WTC11 (cell line): ENCODE data around the gene AKAP7. TPM values are rescaled to one million over a fixed set of nuclear protein-coding genes. Genes with fewer than 3 reads are reported as not detected.
A peak's percentile ranks its signal among the peaks of the same experiment; 100 is the strongest.

Source experiments
- ATAC-seq: fragments of 200-7000 bp; cut with Tn5 transposase; 2 replicates; pipeline ENCODE4 v1.10.0; 2021; ENCODE audit warnings: mild to moderate bottlenecking, moderate library complexity
- CTCF ChIA-PET: fragments of 300-600 bp; sonication (Branson Sonifier 250); formaldehyde crosslinking; loops from one replicate; lab custom pipeline; 2021; ENCODE audit warnings: antibody characterized with exemption; lab: Charles Lee
- POLR2A ChIA-PET: fragments of 350-600 bp; sonication (Branson Sonifier 250); formaldehyde crosslinking; loops from one replicate; lab custom pipeline; 2021; ENCODE audit warnings: antibody characterized with exemption; lab: Charles Lee
- DNase-seq: peaks from one replicate; pipeline ENCODE4 v3.0.0; 2021; ENCODE audit warnings: low spot score
- H3K27ac Mint-ChIP-seq: 2 replicates; pipeline ENCODE4 v1.8.0; 2021; ENCODE audit warnings: mixed read lengths
- H3K27me3 Mint-ChIP-seq: 2 replicates; pipeline ENCODE4 v1.8.0; 2021; ENCODE audit warnings: low read depth, mild to moderate bottlenecking, moderate library complexity, mixed read lengths
- H3K36me3 Mint-ChIP-seq: 2 replicates; pipeline ENCODE4 v1.8.0; 2021; ENCODE audit warnings: mixed read lengths
- H3K4me1 Mint-ChIP-seq: 2 replicates; pipeline ENCODE4 v1.8.0; 2022; ENCODE audit warnings: mixed read lengths
- H3K4me3 Mint-ChIP-seq: 2 replicates; pipeline ENCODE4 v1.8.0; 2021; ENCODE audit warnings: mild to moderate bottlenecking, moderate library complexity, mixed read lengths
- H3K9me3 Mint-ChIP-seq: 2 replicates; pipeline ENCODE4 v1.8.0; 2021; ENCODE audit warnings: mixed read lengths
- FOXK1 ChIP-seq: sonication (generic); formaldehyde crosslinking; IDR thresholded peaks from 2 replicates; pipeline ENCODE4 v1.8.0; 2022; ENCODE audit warnings: mild to moderate bottlenecking, moderate library complexity, missing genetic modification reagents
- FOXP1 ChIP-seq: sonication (generic); formaldehyde crosslinking; IDR thresholded peaks from 2 replicates; pipeline ENCODE4 v1.8.0; 2022; ENCODE audit warnings: missing genetic modification reagents, mild to moderate bottlenecking, moderate library complexity, borderline replicate concordance
- IRF2 ChIP-seq: sonication (generic); formaldehyde crosslinking; IDR thresholded peaks from 2 replicates; pipeline ENCODE4 v1.8.0; 2022; ENCODE audit warnings: low read depth, missing genetic modification reagents, borderline replicate concordance
- MXD4 ChIP-seq: fragments of 250-450 bp; sonication (Bioruptor Pico); IDR thresholded peaks from 2 replicates; pipeline ENCODE4 v1.8.0; 2021; ENCODE audit warnings: mild to moderate bottlenecking, moderate library complexity, borderline replicate concordance
- NR1H2 ChIP-seq: sonication (generic); formaldehyde crosslinking; IDR thresholded peaks from 2 replicates; pipeline ENCODE4 v1.9.0; 2021; ENCODE audit warnings: mild to moderate bottlenecking, moderate library complexity, missing genetic modification reagents
- OVOL2 ChIP-seq: fragments of 250-450 bp; sonication (Bioruptor Pico); IDR thresholded peaks from 2 replicates; pipeline ENCODE4 v1.9.0; 2021; ENCODE audit warnings: mild to moderate bottlenecking, borderline replicate concordance
- SP1 ChIP-seq: sonication (generic); formaldehyde crosslinking; conservative IDR thresholded peaks from 2 replicates; pipeline ENCODE4 v1.8.1; 2022; ENCODE audit warnings: missing genetic modification reagents
- TCF7 ChIP-seq: sonication (generic); formaldehyde crosslinking; IDR thresholded peaks from 2 replicates; pipeline ENCODE4 v1.8.0; 2022; ENCODE audit warnings: mild to moderate bottlenecking, low read depth, missing genetic modification reagents, moderate library complexity
- ZNF219 ChIP-seq: sonication (generic); formaldehyde crosslinking; IDR thresholded peaks from 2 replicates; pipeline ENCODE4 v1.8.0; 2023; ENCODE audit warnings: missing genetic modification reagents, mild to moderate bottlenecking, borderline replicate concordance
- ZNF232 ChIP-seq: sonication (generic); formaldehyde crosslinking; IDR thresholded peaks from 2 replicates; pipeline ENCODE4 v1.8.0; 2022; ENCODE audit warnings: mild to moderate bottlenecking, missing genetic modification reagents
- ZNF317 ChIP-seq: sonication (generic); formaldehyde crosslinking; IDR thresholded peaks from 2 replicates; pipeline ENCODE4 v1.8.1; 2023; ENCODE audit warnings: low read depth, mild to moderate bottlenecking, moderate library complexity, missing genetic modification reagents, borderline replicate concordance
- total RNA-seq: library from RNA; stranded (reverse); gene quantifications from 3 replicates; pipeline ENCODE4 v1.2.3, GENCODE V29; 2021
- TF ChIP-seq, protein P1 (sequence below): sonication (generic); formaldehyde crosslinking; IDR thresholded peaks from 2 replicates; pipeline ENCODE4 v1.8.1; 2023; ENCODE audit warnings: mild to moderate bottlenecking, missing genetic modification reagents
- TF ChIP-seq, protein P2 (sequence below): fragments of 250-450 bp; sonication (Bioruptor Pico); IDR thresholded peaks from 2 replicates; pipeline ENCODE4 v2.1.2; 2022; ENCODE audit warnings: mild to moderate bottlenecking, moderate library complexity
- TF ChIP-seq, protein P3 (sequence below): sonication (generic); formaldehyde crosslinking; IDR thresholded peaks from 2 replicates; pipeline ENCODE4 v1.8.1; 2022; ENCODE audit warnings: mild to moderate bottlenecking, moderate library complexity, missing genetic modification reagents
- TF ChIP-seq, protein P4 (sequence below): sonication (generic); formaldehyde crosslinking; IDR thresholded peaks from 2 replicates; pipeline ENCODE4 v1.8.1; 2023; ENCODE audit warnings: mild to moderate bottlenecking, missing genetic modification reagents, borderline replicate concordance
- TF ChIP-seq, protein P5 (sequence below): sonication (generic); formaldehyde crosslinking; IDR thresholded peaks from 2 replicates; pipeline ENCODE4 v1.8.1; 2022; ENCODE audit warnings: mild to moderate bottlenecking, missing genetic modification reagents, moderate library complexity, borderline replicate concordance
- TF ChIP-seq, protein P6 (sequence below): sonication (generic); formaldehyde crosslinking; IDR thresholded peaks from 2 replicates; pipeline ENCODE4 v1.8.0; 2023; ENCODE audit warnings: mild to moderate bottlenecking, missing genetic modification reagents
- TF ChIP-seq, protein P7 (sequence below): sonication (generic); formaldehyde crosslinking; IDR thresholded peaks from 2 replicates; pipeline ENCODE4 v1.8.1; 2022; ENCODE audit warnings: missing genetic modification reagents, borderline replicate concordance
- TF ChIP-seq, protein P8 (sequence below): fragments of 250-450 bp; sonication (Bioruptor Pico); IDR thresholded peaks from 2 replicates; pipeline ENCODE4 v1.9.0; 2021; ENCODE audit warnings: moderate library complexity, mild to moderate bottlenecking, inconsistent platforms, borderline replicate concordance
- TF ChIP-seq, protein P9 (sequence below): fragments of 250-450 bp; sonication (Bioruptor Pico); IDR thresholded peaks from 2 replicates; pipeline ENCODE4 v1.8.0; 2021; ENCODE audit warnings: mild to moderate bottlenecking

AKAP7 gene
- total RNA-seq, 1 experiment from 2014 or later, result 10.9 TPM

DNA sequence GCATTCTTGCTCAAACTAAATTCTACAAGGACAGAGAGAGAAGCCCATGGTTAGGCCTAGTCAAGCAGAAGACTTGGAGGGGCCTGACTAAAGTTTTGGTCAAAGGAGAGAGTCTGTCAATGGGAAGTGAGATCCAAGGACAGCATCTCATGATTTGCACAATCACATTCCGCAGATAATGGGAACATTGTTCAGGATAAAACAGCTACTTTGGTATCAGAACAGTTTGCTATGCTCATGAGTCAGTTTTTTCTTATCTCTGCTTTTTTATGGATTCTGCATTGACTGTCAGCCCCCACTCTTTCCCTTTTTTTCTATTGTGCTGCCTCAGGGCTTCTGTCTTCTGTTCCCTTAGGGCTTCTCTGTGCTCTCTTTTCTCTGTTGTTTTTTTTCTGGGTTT is 28.6 kb downstream of the AKAP7 start:
- POLR2A ChIA-PET, result no interaction called here
- Mint-ChIP-seq H3K4me3 (no peak overlapping the region), H3K36me3 (no peaks in the 10 kb centered on the region), H3K27ac (peak overlapping the region; percentile 71; the same call in 1 of the 2 replicates), H3K9me3 (no peaks in the 10 kb centered on the region), H3K4me1 (peaks cover 46% of the 10 kb centered on the region), H3K27me3 (no peaks in the 10 kb centered on the region)
- ATAC-seq, result no peak
- TF ChIP-seq, protein P1, sequence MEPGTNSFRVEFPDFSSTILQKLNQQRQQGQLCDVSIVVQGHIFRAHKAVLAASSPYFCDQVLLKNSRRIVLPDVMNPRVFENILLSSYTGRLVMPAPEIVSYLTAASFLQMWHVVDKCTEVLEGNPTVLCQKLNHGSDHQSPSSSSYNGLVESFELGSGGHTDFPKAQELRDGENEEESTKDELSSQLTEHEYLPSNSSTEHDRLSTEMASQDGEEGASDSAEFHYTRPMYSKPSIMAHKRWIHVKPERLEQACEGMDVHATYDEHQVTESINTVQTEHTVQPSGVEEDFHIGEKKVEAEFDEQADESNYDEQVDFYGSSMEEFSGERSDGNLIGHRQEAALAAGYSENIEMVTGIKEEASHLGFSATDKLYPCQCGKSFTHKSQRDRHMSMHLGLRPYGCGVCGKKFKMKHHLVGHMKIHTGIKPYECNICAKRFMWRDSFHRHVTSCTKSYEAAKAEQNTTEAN, result no peak
- TF ChIP-seq MXD4 (no peak), SP1 (CRISPR knock-in tag) (no peak), TCF7 (CRISPR knock-in tag) (no peak), OVOL2 (CRISPR knock-in tag) (no peak), NR1H2 (CRISPR knock-in tag) (no peak), ZNF219 (CRISPR knock-in tag) (no peak), ZNF317 (CRISPR knock-in tag) (no peak), IRF2 (no peak), FOXP1 (CRISPR knock-in tag) (no peak), FOXK1 (no peak), ZNF232 (CRISPR knock-in tag) (no peak)
- TF ChIP-seq, protein P2, sequence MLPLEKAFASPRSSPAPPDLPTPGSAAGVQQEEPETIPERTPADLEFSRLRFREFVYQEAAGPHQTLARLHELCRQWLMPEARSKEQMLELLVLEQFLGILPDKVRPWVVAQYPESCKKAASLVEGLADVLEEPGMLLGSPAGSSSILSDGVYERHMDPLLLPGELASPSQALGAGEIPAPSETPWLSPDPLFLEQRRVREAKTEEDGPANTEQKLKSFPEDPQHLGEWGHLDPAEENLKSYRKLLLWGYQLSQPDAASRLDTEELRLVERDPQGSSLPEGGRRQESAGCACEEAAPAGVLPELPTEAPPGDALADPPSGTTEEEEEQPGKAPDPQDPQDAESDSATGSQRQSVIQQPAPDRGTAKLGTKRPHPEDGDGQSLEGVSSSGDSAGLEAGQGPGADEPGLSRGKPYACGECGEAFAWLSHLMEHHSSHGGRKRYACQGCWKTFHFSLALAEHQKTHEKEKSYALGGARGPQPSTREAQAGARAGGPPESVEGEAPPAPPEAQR (CRISPR knock-in tag), result no peak
- TF ChIP-seq, protein P3, sequence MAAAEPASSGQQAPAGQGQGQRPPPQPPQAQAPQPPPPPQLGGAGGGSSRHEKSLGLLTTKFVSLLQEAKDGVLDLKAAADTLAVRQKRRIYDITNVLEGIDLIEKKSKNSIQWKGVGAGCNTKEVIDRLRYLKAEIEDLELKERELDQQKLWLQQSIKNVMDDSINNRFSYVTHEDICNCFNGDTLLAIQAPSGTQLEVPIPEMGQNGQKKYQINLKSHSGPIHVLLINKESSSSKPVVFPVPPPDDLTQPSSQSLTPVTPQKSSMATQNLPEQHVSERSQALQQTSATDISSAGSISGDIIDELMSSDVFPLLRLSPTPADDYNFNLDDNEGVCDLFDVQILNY (CRISPR knock-in tag), result no peak
- TF ChIP-seq, protein P4, sequence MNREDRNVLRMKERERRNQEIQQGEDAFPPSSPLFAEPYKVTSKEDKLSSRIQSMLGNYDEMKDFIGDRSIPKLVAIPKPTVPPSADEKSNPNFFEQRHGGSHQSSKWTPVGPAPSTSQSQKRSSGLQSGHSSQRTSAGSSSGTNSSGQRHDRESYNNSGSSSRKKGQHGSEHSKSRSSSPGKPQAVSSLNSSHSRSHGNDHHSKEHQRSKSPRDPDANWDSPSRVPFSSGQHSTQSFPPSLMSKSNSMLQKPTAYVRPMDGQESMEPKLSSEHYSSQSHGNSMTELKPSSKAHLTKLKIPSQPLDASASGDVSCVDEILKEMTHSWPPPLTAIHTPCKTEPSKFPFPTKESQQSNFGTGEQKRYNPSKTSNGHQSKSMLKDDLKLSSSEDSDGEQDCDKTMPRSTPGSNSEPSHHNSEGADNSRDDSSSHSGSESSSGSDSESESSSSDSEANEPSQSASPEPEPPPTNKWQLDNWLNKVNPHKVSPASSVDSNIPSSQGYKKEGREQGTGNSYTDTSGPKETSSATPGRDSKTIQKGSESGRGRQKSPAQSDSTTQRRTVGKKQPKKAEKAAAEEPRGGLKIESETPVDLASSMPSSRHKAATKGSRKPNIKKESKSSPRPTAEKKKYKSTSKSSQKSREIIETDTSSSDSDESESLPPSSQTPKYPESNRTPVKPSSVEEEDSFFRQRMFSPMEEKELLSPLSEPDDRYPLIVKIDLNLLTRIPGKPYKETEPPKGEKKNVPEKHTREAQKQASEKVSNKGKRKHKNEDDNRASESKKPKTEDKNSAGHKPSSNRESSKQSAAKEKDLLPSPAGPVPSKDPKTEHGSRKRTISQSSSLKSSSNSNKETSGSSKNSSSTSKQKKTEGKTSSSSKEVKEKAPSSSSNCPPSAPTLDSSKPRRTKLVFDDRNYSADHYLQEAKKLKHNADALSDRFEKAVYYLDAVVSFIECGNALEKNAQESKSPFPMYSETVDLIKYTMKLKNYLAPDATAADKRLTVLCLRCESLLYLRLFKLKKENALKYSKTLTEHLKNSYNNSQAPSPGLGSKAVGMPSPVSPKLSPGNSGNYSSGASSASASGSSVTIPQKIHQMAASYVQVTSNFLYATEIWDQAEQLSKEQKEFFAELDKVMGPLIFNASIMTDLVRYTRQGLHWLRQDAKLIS (CRISPR knock-in tag), result no peak
- TF ChIP-seq, protein P5, sequence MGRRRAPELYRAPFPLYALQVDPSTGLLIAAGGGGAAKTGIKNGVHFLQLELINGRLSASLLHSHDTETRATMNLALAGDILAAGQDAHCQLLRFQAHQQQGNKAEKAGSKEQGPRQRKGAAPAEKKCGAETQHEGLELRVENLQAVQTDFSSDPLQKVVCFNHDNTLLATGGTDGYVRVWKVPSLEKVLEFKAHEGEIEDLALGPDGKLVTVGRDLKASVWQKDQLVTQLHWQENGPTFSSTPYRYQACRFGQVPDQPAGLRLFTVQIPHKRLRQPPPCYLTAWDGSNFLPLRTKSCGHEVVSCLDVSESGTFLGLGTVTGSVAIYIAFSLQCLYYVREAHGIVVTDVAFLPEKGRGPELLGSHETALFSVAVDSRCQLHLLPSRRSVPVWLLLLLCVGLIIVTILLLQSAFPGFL (CRISPR knock-in tag), result no peak
- TF ChIP-seq, protein P6, sequence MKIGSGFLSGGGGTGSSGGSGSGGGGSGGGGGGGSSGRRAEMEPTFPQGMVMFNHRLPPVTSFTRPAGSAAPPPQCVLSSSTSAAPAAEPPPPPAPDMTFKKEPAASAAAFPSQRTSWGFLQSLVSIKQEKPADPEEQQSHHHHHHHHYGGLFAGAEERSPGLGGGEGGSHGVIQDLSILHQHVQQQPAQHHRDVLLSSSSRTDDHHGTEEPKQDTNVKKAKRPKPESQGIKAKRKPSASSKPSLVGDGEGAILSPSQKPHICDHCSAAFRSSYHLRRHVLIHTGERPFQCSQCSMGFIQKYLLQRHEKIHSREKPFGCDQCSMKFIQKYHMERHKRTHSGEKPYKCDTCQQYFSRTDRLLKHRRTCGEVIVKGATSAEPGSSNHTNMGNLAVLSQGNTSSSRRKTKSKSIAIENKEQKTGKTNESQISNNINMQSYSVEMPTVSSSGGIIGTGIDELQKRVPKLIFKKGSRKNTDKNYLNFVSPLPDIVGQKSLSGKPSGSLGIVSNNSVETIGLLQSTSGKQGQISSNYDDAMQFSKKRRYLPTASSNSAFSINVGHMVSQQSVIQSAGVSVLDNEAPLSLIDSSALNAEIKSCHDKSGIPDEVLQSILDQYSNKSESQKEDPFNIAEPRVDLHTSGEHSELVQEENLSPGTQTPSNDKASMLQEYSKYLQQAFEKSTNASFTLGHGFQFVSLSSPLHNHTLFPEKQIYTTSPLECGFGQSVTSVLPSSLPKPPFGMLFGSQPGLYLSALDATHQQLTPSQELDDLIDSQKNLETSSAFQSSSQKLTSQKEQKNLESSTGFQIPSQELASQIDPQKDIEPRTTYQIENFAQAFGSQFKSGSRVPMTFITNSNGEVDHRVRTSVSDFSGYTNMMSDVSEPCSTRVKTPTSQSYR, result no peak
- TF ChIP-seq, protein P7, sequence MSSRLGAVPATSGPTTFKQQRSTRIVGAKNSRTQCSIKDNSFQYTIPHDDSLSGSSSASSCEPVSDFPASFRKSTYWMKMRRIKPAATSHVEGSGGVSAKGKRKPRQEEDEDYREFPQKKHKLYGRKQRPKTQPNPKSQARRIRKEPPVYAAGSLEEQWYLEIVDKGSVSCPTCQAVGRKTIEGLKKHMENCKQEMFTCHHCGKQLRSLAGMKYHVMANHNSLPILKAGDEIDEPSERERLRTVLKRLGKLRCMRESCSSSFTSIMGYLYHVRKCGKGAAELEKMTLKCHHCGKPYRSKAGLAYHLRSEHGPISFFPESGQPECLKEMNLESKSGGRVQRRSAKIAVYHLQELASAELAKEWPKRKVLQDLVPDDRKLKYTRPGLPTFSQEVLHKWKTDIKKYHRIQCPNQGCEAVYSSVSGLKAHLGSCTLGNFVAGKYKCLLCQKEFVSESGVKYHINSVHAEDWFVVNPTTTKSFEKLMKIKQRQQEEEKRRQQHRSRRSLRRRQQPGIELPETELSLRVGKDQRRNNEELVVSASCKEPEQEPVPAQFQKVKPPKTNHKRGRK (CRISPR knock-in tag), result no peak
- TF ChIP-seq, protein P8, sequence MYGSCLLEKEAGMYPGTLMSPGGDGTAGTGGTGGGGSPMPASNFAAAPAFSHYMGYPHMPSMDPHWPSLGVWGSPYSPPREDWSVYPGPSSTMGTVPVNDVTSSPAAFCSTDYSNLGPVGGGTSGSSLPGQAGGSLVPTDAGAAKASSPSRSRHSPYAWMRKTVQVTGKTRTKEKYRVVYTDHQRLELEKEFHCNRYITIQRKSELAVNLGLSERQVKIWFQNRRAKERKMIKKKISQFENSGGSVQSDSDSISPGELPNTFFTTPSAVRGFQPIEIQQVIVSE (CRISPR knock-in tag), result no peak
- TF ChIP-seq, protein P9, sequence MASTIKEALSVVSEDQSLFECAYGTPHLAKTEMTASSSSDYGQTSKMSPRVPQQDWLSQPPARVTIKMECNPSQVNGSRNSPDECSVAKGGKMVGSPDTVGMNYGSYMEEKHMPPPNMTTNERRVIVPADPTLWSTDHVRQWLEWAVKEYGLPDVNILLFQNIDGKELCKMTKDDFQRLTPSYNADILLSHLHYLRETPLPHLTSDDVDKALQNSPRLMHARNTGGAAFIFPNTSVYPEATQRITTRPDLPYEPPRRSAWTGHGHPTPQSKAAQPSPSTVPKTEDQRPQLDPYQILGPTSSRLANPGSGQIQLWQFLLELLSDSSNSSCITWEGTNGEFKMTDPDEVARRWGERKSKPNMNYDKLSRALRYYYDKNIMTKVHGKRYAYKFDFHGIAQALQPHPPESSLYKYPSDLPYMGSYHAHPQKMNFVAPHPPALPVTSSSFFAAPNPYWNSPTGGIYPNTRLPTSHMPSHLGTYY (CRISPR knock-in tag), result no peak
- CTCF ChIA-PET, result no interaction called here
- DNase-seq, result no peak
